GM18517 (cell line): ENCODE measurements around the gene NUP93.
"Not testable (repeated sequence)": the region's sequence is repeated elsewhere in the genome, so short reads cannot be mapped to it uniquely, and the experiment has no call there.

Source experiments
- ATAC-seq: cut with Tn5 transposase; IDR thresholded peaks from one replicate; pipeline ENCODE4 v1.9.1; 2021; ENCODE audit warnings: mild to moderate bottlenecking, moderate library complexity; ENCODE audit not compliant: unreplicated experiment

The NUP93 gene

GRCh38 chr16:56810954-56811353 is 81.0 kb downstream of the NUP93 start:
- ATAC-seq = no peak

- ATAC-seq = not testable (repeated sequence)
These were observed 81.7 kb downstream of the NUP93 start for GRCh38 chr16:56811602-56812001.

- ATAC-seq = no peak
These were observed 83.0 kb downstream of the NUP93 start for GRCh38 chr16:56812884-56813283.

- no peak for ATAC-seq
These were observed 84.9 kb downstream of the NUP93 start for GRCh38 chr16:56814537-56815432.

GRCh38 chr16:56815721-56816120 is 85.8 kb downstream of the NUP93 start:
- no peak for ATAC-seq

GRCh38 chr16:56817056-56817455 is 87.1 kb downstream of the NUP93 start:
- ATAC-seq = no peak

GRCh38 chr16:56817938-56818337 is 88.0 kb downstream of the NUP93 start:
- no peak for ATAC-seq

GRCh38 chr16:56823081-56823733 is 93.3 kb downstream of the NUP93 start:
- ATAC-seq = no peak

GRCh38 chr16:56824331-56824730 is 94.4 kb downstream of the NUP93 start:
- ATAC-seq = no peak

GRCh38 chr16:56824804-56825203 is 94.9 kb downstream of the NUP93 start:
- no peak for ATAC-seq

- no peak for ATAC-seq
These were observed 95.9 kb downstream of the NUP93 start for GRCh38 chr16:56825826-56826225.

- no peak for ATAC-seq
These were observed 98.7 kb downstream of the NUP93 start for GRCh38 chr16:56828647-56829046.

- no peak for ATAC-seq
These were observed 100.7 kb downstream of the NUP93 start for GRCh38 chr16:56830669-56831068.

GRCh38 chr16:56832768-56833167 is 102.8 kb downstream of the NUP93 start:
- no peak for ATAC-seq

- ATAC-seq = no peak
These were observed 103.5 kb downstream of the NUP93 start for GRCh38 chr16:56833243-56833970.

- no peak for ATAC-seq
These were observed 105.4 kb downstream of the NUP93 start for GRCh38 chr16:56835320-56835719.

- ATAC-seq = no peak
These were observed 106.7 kb downstream of the NUP93 start for GRCh38 chr16:56836410-56837230.

- no peak for ATAC-seq
These were observed 108.9 kb downstream of the NUP93 start for GRCh38 chr16:56838622-56839337.

- ATAC-seq = no peak
These were observed 111.3 kb downstream of the NUP93 start for GRCh38 chr16:56841233-56841632.

- ATAC-seq = no peak
These were observed 111.7 kb downstream of the NUP93 start for GRCh38 chr16:56841659-56842058.
